ENCODE data around the gene KAZN. TPM values are rescaled to one million over a fixed set of nuclear protein-coding genes. Genes with fewer than 3 reads are reported as not detected.

The KAZN gene
- polyA plus RNA-seq, 2 donors = 29.3 to 32.0 TPM

DNA sequence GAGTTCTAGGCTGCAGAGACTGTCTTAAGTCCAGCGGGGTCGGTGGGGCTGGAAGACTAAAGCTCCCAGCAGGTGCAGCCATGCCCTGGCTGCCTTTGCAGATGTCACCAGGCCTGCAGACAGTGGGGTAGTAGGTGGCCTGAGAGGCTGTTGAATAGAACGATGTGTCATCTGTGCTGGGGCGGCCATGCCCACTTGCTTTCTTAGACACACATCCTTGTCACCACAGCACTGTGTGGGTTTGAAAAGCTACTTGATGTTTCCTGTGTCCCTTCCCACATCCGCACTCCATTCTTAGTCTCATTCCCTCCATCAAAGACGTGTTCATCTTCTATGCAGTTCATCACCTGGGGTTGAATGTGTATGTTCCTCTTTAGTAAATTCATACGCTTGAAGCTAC is 370.5 kb downstream of the KAZN start:
- peak overlapping the region; percentile 79 to 80 for H3K27ac ChIP-seq (ENCODE audit: low read depth in 2 of 2, low read length in 1 of 2)
- 81 to 88% methylated on average over 7 of the region's 7 CpGs for WGBS, 2 donors

DNA sequence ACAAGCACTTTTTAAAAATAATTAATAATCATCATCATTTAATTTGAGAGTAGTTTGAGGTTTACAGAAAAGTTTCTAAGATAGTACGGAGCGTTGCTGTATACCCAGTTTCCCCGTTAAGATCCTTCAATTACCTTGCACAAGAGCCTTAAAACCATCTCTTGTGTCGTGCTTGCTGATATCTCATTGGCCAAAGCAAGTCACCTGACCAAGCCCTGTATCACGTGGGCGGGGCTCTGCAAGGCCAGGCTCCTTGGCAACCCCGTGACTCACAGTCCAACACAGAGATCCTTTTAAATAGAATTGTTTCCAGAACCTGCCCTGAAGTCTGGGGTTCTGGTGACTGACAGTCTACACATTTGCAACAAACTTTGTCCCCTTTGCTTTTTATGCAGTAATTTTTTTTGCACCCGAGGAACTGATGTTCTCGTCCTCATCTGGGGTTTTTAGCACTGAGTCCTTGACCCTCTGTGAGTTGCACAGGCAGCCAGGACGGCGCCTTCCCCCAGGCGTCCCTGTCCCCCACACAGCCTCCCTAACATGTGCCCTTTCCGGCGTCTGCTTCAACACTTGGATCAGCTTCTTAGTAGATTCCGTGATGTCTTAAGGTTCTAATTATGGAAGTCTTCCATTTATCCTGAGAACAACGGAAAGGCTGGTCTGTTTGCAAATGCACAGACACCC is 371.8 kb downstream of the KAZN start:
- Histone ChIP-seq H3K4me1 (ENCODE audit: control insufficient read depth in 2 of 2, insufficient read depth in 2 of 2, low read length in 1 of 2) (peaks cover 4 to 16% of the 10 kb centered on the region in 2 donors), H3K27me3 (ENCODE audit: control insufficient read depth in 1 of 2, insufficient read depth in 2 of 2, low read length in 2 of 2) (no peaks in the 10 kb centered on the region), H3K36me3 (ENCODE audit: control insufficient read depth in 2 of 2, insufficient read depth in 2 of 2, low read length in 1 of 2) (peaks cover 0 to 14% of the 10 kb centered on the region in 2 donors), H3K27ac (ENCODE audit: low read depth in 2 of 2, low read length in 1 of 2) (peak overlapping the region in 1 of 2 donors; percentile 61), H3K4me3 (ENCODE audit: low read depth in 1 of 2, low read length in 2 of 2) (no peak overlapping the region), H3K9me3 (ENCODE audit: control insufficient read depth in 2 of 2, insufficient read depth in 1 of 2, low read depth in 1 of 2, low read length in 1 of 2) (peaks cover 0 to 2% of the 10 kb centered on the region in 2 donors)
- WGBS, 2 donors = 64% methylated on average over 16 of the region's 16 CpGs

More for the DNA sequence above, 370.5 kb downstream of the KAZN start:
- Histone ChIP-seq H3K36me3 (ENCODE audit: control insufficient read depth in 2 of 2, insufficient read depth in 2 of 2, low read length in 1 of 2) (peaks cover 0 to 12% of the 10 kb centered on the region in 2 donors), H3K27me3 (ENCODE audit: control insufficient read depth in 1 of 2, insufficient read depth in 2 of 2, low read length in 2 of 2) (no peaks in the 10 kb centered on the region), H3K9me3 (ENCODE audit: control insufficient read depth in 2 of 2, insufficient read depth in 1 of 2, low read depth in 1 of 2, low read length in 1 of 2) (peaks cover 0 to 2% of the 10 kb centered on the region in 2 donors), H3K4me3 (ENCODE audit: low read depth in 1 of 2, low read length in 2 of 2) (no peak overlapping the region), H3K4me1 (ENCODE audit: control insufficient read depth in 2 of 2, insufficient read depth in 2 of 2, low read length in 1 of 2) (peaks cover 4 to 11% of the 10 kb centered on the region in 2 donors)

DNA sequence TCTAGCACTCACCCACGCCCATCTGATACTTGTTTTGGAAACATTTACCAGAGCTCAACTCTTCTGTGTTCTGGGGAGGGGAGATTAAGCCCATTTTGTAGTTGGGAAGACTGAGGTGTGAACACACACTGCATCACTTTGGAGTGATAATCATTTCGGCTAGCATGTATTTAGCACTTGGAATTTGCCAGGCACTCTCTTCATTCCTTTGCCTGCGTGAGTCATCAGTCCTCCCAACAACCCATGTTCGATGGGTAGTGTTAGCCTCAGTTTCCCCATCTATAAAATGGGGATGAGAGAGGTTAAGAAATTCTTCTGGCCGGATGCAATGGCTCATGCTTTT is 372.3 kb downstream of the KAZN start:
- Histone ChIP-seq H3K36me3 (ENCODE audit: control insufficient read depth in 2 of 2, insufficient read depth in 2 of 2, low read length in 1 of 2) (peaks cover 0 to 14% of the 10 kb centered on the region in 2 donors), H3K27ac (ENCODE audit: low read depth in 2 of 2, low read length in 1 of 2) (peak overlapping the region in 1 of 2 donors; percentile 61), H3K4me3 (ENCODE audit: low read depth in 1 of 2, low read length in 2 of 2) (no peak overlapping the region), H3K27me3 (ENCODE audit: control insufficient read depth in 1 of 2, insufficient read depth in 2 of 2, low read length in 2 of 2) (no peaks in the 10 kb centered on the region), H3K4me1 (ENCODE audit: control insufficient read depth in 2 of 2, insufficient read depth in 2 of 2, low read length in 1 of 2) (peaks cover 4 to 16% of the 10 kb centered on the region in 2 donors), H3K9me3 (ENCODE audit: control insufficient read depth in 2 of 2, insufficient read depth in 1 of 2, low read depth in 1 of 2, low read length in 1 of 2) (peaks cover 0 to 2% of the 10 kb centered on the region in 2 donors)
- 73 to 84% methylated on average over 5 of the region's 5 CpGs for WGBS, 2 donors

DNA sequence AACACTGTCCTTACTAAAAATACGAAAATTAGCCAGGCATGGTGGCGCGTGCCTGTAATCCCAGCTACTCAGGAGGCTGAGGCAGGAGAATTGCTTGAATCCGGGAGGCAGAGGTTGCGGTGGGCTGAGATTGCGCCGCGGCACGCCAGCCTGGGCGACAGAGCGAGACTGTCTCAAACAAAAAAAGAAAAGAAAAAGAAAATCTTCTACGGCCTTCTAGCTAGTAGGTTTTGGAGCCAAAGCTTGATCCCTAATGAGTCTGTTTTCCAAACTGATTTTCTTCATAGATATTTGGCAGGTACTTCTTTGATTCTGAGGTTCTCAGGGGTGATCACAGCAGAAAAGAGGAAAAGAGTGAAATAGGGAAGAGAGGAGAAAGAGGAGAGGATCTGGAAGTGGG is 372.7 kb downstream of the KAZN start:
- Histone ChIP-seq H3K4me3 (ENCODE audit: low read depth in 1 of 2, low read length in 2 of 2) (no peak overlapping the region), H3K36me3 (ENCODE audit: control insufficient read depth in 2 of 2, insufficient read depth in 2 of 2, low read length in 1 of 2) (peaks cover 0 to 15% of the 10 kb centered on the region in 2 donors), H3K27ac (ENCODE audit: low read depth in 2 of 2, low read length in 1 of 2) (no peak overlapping the region), H3K9me3 (ENCODE audit: control insufficient read depth in 2 of 2, insufficient read depth in 1 of 2, low read depth in 1 of 2, low read length in 1 of 2) (peaks cover 0 to 2% of the 10 kb centered on the region in 2 donors), H3K27me3 (ENCODE audit: control insufficient read depth in 1 of 2, insufficient read depth in 2 of 2, low read length in 2 of 2) (no peaks in the 10 kb centered on the region), H3K4me1 (ENCODE audit: control insufficient read depth in 2 of 2, insufficient read depth in 2 of 2, low read length in 1 of 2) (peaks cover 4 to 16% of the 10 kb centered on the region in 2 donors)
- WGBS, 2 donors = 87% methylated on average over 12 of the region's 12 CpGs

DNA sequence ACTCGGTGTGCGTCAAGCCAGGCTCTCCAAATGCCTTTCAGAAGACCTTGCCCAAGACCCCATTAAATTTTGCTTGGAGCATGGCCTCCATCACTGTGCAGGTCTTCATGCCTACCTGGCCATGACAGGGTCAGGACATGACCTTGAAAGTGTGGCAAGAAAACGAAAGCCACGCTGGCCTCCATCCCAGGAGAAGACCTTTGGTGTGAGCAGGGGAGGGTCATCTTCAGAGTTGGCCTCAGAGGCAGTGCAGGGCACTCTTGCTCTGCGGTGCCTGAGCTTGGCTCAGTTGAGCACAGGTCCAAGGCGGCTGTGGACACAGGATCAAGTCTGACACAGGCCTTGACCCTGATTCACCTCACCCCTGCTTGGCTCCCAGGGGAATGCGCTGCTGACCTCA is 373.6 kb downstream of the KAZN start:
- WGBS, 2 donors = 73 to 78% methylated on average over 7 of the region's 7 CpGs
- Histone ChIP-seq H3K27me3 (ENCODE audit: control insufficient read depth in 1 of 2, insufficient read depth in 2 of 2, low read length in 2 of 2) (no peaks in the 10 kb centered on the region), H3K36me3 (ENCODE audit: control insufficient read depth in 2 of 2, insufficient read depth in 2 of 2, low read length in 1 of 2) (peaks cover 0 to 16% of the 10 kb centered on the region in 2 donors), H3K27ac (ENCODE audit: low read depth in 2 of 2, low read length in 1 of 2) (no peak overlapping the region), H3K4me1 (ENCODE audit: control insufficient read depth in 2 of 2, insufficient read depth in 2 of 2, low read length in 1 of 2) (peaks cover 4 to 18% of the 10 kb centered on the region in 2 donors), H3K4me3 (ENCODE audit: low read depth in 1 of 2, low read length in 2 of 2) (no peak overlapping the region), H3K9me3 (ENCODE audit: control insufficient read depth in 2 of 2, insufficient read depth in 1 of 2, low read depth in 1 of 2, low read length in 1 of 2) (peaks cover 0 to 2% of the 10 kb centered on the region in 2 donors)

DNA sequence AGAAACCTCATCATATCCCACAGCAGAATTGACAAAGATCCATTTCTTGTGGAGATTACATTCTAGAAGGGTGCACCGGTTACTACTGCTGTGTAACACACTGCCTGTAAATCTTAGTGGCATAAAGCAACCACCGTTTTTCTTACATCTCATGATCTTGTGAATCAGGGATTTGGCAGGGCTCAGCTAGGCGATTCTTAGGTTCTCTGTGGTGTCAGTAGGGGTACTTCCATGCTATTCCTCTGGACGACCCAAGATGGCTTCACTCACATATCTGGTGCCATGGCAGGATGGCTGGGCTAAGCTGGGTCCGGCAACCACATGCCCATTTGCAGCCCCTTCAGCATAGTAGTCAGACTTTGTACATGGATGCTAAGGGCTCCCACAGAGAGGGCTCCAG is 375.3 kb downstream of the KAZN start:
- no peak overlapping the region for H3K27ac ChIP-seq (ENCODE audit: low read depth in 2 of 2, low read length in 1 of 2)
- H3K4me1 ChIP-seq (ENCODE audit: control insufficient read depth in 2 of 2, insufficient read depth in 2 of 2, low read length in 1 of 2) = peaks cover 3 to 19% of the 10 kb centered on the region in 2 donors
- H3K4me3 ChIP-seq (ENCODE audit: low read depth in 1 of 2, low read length in 2 of 2) = no peak overlapping the region
- no peaks in the 10 kb centered on the region for H3K9me3 ChIP-seq (ENCODE audit: control insufficient read depth in 2 of 2, insufficient read depth in 1 of 2, low read depth in 1 of 2, low read length in 1 of 2)
- WGBS, 2 donors = 84% methylated on average over 5 of the region's 5 CpGs
- H3K27me3 ChIP-seq (ENCODE audit: control insufficient read depth in 1 of 2, insufficient read depth in 2 of 2, low read length in 2 of 2) = no peaks in the 10 kb centered on the region
- peaks cover 0 to 14% of the 10 kb centered on the region in 2 donors for H3K36me3 ChIP-seq (ENCODE audit: control insufficient read depth in 2 of 2, insufficient read depth in 2 of 2, low read length in 1 of 2)

DNA sequence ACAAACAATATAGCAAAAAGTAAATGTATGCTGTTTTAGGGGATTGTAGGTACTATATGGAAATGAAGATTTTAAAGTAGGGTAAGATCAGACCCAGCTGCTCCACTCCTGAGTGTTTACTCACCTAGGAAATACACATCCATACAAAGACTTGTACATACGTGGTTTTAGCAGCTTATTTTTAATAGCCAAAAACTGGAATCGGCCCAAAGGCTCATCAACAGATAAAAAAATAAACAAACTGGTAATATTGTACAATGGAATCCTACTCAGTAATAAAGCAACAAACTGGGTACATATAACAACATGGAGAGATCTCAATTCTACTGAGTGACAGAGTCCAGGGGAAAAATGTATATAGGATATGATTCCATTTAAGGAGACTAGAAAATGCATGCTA is 375.9 kb downstream of the KAZN start:
- WGBS, 2 donors = 46 to 50% methylated on average over 2 of the region's 2 CpGs
- Histone ChIP-seq H3K36me3 (ENCODE audit: control insufficient read depth in 2 of 2, insufficient read depth in 2 of 2, low read length in 1 of 2) (peaks cover 0 to 11% of the 10 kb centered on the region in 2 donors), H3K4me1 (ENCODE audit: control insufficient read depth in 2 of 2, insufficient read depth in 2 of 2, low read length in 1 of 2) (peaks cover 0 to 14% of the 10 kb centered on the region in 2 donors), H3K9me3 (ENCODE audit: control insufficient read depth in 2 of 2, insufficient read depth in 1 of 2, low read depth in 1 of 2, low read length in 1 of 2) (no peaks in the 10 kb centered on the region), H3K27me3 (ENCODE audit: control insufficient read depth in 1 of 2, insufficient read depth in 2 of 2, low read length in 2 of 2) (no peaks in the 10 kb centered on the region), H3K27ac (ENCODE audit: low read depth in 2 of 2, low read length in 1 of 2) (no peak overlapping the region), H3K4me3 (ENCODE audit: low read depth in 1 of 2, low read length in 2 of 2) (no peak overlapping the region)

DNA sequence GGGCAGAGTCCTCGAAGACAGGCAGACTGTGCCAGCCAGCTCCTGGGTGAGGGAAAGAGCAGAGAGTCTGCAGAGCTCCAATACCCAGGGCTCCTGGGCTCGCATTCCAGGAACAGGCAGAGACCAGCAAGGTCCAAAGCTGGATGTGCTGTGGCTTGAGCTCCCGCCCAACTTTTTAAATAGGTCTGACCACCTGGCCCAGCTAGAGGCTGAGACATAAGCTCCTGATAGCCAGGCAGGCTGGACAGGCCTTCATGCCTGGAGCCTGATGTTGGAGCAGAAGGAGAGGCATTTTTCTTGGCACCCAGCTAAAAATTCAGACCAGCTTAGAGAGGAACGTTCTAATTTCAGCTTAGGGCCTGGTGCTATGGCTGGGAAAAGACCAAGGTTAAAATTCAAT is 376.6 kb downstream of the KAZN start:
- WGBS, 2 donors = 70 to 79% methylated on average over 4 of the region's 4 CpGs
- H3K27ac ChIP-seq (ENCODE audit: low read depth in 2 of 2, low read length in 1 of 2) = peak overlapping the region; percentile 27 to 58
- no peaks in the 10 kb centered on the region for H3K9me3 ChIP-seq (ENCODE audit: control insufficient read depth in 2 of 2, insufficient read depth in 1 of 2, low read depth in 1 of 2, low read length in 1 of 2)
- H3K27me3 ChIP-seq (ENCODE audit: control insufficient read depth in 1 of 2, insufficient read depth in 2 of 2, low read length in 2 of 2) = no peaks in the 10 kb centered on the region
- H3K36me3 ChIP-seq (ENCODE audit: control insufficient read depth in 2 of 2, insufficient read depth in 2 of 2, low read length in 1 of 2) = peaks cover 0 to 11% of the 10 kb centered on the region in 2 donors
- H3K4me3 ChIP-seq (ENCODE audit: low read depth in 1 of 2, low read length in 2 of 2) = no peak overlapping the region
- peaks cover 0 to 14% of the 10 kb centered on the region in 2 donors for H3K4me1 ChIP-seq (ENCODE audit: control insufficient read depth in 2 of 2, insufficient read depth in 2 of 2, low read length in 1 of 2)

DNA sequence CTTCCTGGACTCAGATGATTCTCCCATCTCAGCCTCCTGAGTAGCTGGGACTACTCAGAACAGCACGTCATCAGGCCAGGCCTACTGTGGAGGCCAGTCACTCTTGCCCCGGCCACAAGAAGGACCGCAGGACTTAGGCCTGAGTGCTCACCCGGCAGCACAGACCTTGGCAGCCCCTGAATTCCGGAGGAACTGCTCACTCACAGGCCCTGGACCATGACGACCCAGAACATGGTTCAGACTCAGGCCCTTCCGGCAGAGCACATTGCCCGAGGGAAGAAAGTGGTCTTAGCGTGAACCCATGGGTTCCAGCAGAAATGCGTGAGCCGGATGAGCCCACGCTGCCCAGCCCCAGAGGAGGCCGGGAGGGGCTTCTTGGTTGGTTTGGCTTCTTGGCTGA is 377.8 kb downstream of the KAZN start:
- 92 to 96% methylated on average over 13 of the region's 13 CpGs for WGBS, 2 donors
- Histone ChIP-seq H3K36me3 (ENCODE audit: control insufficient read depth in 2 of 2, insufficient read depth in 2 of 2, low read length in 1 of 2) (peaks cover 0 to 11% of the 10 kb centered on the region in 2 donors), H3K9me3 (ENCODE audit: control insufficient read depth in 2 of 2, insufficient read depth in 1 of 2, low read depth in 1 of 2, low read length in 1 of 2) (no peaks in the 10 kb centered on the region), H3K4me1 (ENCODE audit: control insufficient read depth in 2 of 2, insufficient read depth in 2 of 2, low read length in 1 of 2) (peaks cover 2 to 14% of the 10 kb centered on the region in 2 donors), H3K27me3 (ENCODE audit: control insufficient read depth in 1 of 2, insufficient read depth in 2 of 2, low read length in 2 of 2) (no peaks in the 10 kb centered on the region), H3K27ac (ENCODE audit: low read depth in 2 of 2, low read length in 1 of 2) (no peak overlapping the region), H3K4me3 (ENCODE audit: low read depth in 1 of 2, low read length in 2 of 2) (no peak overlapping the region)
